Cardiac muscle cell (in vitro differentiated cells and primary cell): Measurements from ENCODE around the gene CYFIP2. TPM values are rescaled to one million over a fixed set of nuclear protein-coding genes. Genes with fewer than 3 reads are reported as not detected.

ENCODE experiments used
- DNase-seq, 2 donors: peaks; one replicate each; pipeline versions ENCODE4 v3.0.0 to v3.0.0-alpha.2; 2010 to 2017; ENCODE audit warnings: low read depth in 1 of 2, low spot score in 1 of 2
- H3K27ac ChIP-seq: fragments of 200-600 bp; sonication (generic); 2 replicates; pipeline ENCODE4 v1.5.1; 2016
- H3K27me3 ChIP-seq: fragments of 200-600 bp; sonication (generic); 2 replicates; pipeline ENCODE4 v1.6.0; 2016; ENCODE audit warnings: control low read depth
- H3K36me3 ChIP-seq: fragments of 200-600 bp; sonication (generic); 2 replicates; pipeline ENCODE4 v1.5.1; 2016; ENCODE audit warnings: control low read depth
- H3K4me1 ChIP-seq: fragments of 200-600 bp; sonication (generic); 2 replicates; pipeline ENCODE4 v1.8.1; 2017; ENCODE audit warnings: low read depth, mild to moderate bottlenecking, mixed run types
- H3K4me3 ChIP-seq: fragments of 200-600 bp; sonication (generic); 2 replicates; pipeline ENCODE4 v1.5.1; 2016; ENCODE audit warnings: mild to moderate bottlenecking
- H3K9me3 ChIP-seq: fragments of 200-600 bp; sonication (generic); 2 replicates; pipeline ENCODE4 v1.5.1; 2017; ENCODE audit warnings: low read depth, mild to moderate bottlenecking, control low read depth
- CTCF ChIP-seq: IDR thresholded peaks from 2 replicates; pipeline ENCODE4 v1.5.1; 2012; ENCODE audit warnings: low read depth, mild to moderate bottlenecking, low read length
- polyA plus RNA-seq: library from polyadenylated mRNA; unstranded; fragments of >200 nt; fragmentation: Nextera tagmentation; extraction: Ambion mirVana; gene quantifications from 2 replicates; pipeline ENCODE4 v1.2.1, GENCODE V29; 2016
- total RNA-seq: library from RNA; depleted of rRNA; stranded (reverse); fragments of >200 nt; gene quantifications from 2 replicates; pipeline ENCODE4 v1.2.3, GENCODE V29; 2016

Gene CYFIP2
- total and polyA plus RNA-seq, 2 experiments from 2014 or later, result 126 to 299 TPM

DNA sequence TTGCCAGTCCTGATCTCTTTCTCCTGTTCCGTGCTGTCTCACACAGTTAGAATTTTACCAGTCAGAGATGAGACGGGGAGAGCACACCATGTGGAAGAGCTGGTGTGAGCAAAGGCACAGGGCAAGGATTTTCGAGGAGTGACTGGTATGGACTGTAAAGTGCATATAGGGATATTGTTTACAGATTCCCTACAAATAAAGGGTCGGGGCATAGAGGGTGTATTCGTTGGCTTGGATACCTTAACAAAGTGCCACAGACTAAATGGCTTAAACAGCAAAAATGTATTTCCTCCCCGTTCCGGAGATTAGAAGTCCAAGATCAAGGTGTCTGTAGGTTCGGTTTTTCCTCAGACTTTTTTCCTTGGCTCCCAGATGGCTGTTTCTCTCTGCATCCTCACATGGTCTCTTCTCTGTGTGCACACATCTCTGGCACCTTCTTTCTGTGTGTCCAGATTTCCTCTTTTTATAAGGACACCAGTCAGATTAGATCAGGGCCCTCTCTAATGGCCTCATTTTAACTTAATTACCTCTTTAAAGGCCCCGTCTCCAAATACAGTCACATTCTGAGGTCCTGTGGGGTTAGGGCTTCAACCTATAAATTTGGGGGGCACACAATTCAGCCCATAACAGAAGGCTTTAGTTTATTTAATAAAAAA, 23.4 kb downstream of the CYFIP2 start:
- TF ChIP-seq CTCF, result no peak
- Histone ChIP-seq H3K27ac (peak overlapping the region; percentile 96), H3K36me3 (peaks cover 15% of the 10 kb centered on the region)

DNA sequence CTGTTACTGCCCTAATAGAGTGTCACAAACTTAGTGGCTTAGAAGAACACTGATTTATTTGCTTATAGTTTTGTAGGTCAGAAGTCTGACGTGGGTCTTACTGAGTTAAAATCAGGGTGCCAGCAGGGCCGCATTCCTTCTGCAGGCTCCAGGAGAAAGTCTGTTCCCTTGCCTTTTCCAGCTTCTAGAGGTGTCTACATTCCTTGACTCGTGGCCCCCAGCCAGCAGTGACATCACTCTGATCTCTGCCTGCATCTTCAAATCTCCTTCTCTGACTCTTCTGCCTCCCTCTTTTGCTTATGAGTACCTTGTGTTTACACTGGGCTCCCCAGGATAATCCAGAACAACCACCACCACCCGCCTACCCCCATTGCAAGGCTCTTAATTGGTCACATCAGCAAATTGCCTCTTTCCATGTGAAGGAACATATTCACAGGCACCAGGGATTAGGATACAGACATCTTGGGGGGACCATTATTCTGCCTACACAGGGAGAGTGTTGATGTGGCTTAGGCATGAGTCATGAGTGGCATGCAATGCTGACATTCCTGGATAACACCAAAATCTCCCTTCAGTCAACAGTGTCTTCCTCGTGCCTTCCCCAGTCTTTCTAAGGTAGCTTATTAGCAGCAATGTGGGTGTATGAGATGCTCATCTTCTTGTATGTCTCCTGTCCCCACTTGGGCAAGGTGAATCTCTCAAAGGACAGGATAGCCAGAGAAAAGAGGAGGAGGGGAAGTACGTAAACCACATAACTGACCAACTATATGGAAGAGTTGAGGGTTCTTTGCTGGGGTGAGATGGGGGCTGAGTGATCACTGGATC, 24.4 kb downstream of the CYFIP2 start:
- peaks cover 21% of the 10 kb centered on the region for H3K36me3 ChIP-seq
- H3K4me1 ChIP-seq, result peaks cover 55% of the 10 kb centered on the region
- DNase-seq, result peak in 1 of 2 donors; percentile 36
- no peak for TF ChIP-seq CTCF
- peak overlapping the region; percentile 96 for H3K27ac ChIP-seq
- H3K27me3 ChIP-seq, result no peaks in the 10 kb centered on the region
- no peak overlapping the region for H3K4me3 ChIP-seq
- no peaks in the 10 kb centered on the region for H3K9me3 ChIP-seq

More for the DNA sequence above, 23.4 kb downstream of the CYFIP2 start:
- no peak for DNase-seq
- Histone ChIP-seq H3K4me1 (peaks cover 66% of the 10 kb centered on the region), H3K27me3 (no peaks in the 10 kb centered on the region), H3K4me3 (no peak overlapping the region), H3K9me3 (no peaks in the 10 kb centered on the region)

GRCh38 chr5:157290981-157291711, 25.2 kb downstream of the CYFIP2 start:
- DNase-seq, result peak; percentile 31 to 49
- TF ChIP-seq CTCF, result no peak
- peak overlapping the region; percentile 96 for H3K27ac ChIP-seq

GRCh38 chr5:157292599-157292998, 26.7 kb downstream of the CYFIP2 start:
- TF ChIP-seq CTCF, result no peak
- H3K27me3 ChIP-seq, result no peaks in the 10 kb centered on the region
- H3K36me3 ChIP-seq, result peaks cover 29% of the 10 kb centered on the region
- no peak overlapping the region for H3K27ac ChIP-seq
- DNase-seq, result peak in 1 of 2 donors; percentile 17
- no peak overlapping the region for H3K4me3 ChIP-seq
- no peaks in the 10 kb centered on the region for H3K9me3 ChIP-seq
- H3K4me1 ChIP-seq, result peaks cover 37% of the 10 kb centered on the region

More at GRCh38 chr5:157290981-157291711, 25.2 kb downstream of the CYFIP2 start:
- Histone ChIP-seq H3K9me3 (no peaks in the 10 kb centered on the region), H3K4me3 (no peak overlapping the region), H3K4me1 (peaks cover 48% of the 10 kb centered on the region), H3K36me3 (peaks cover 28% of the 10 kb centered on the region), H3K27me3 (no peaks in the 10 kb centered on the region)

DNA sequence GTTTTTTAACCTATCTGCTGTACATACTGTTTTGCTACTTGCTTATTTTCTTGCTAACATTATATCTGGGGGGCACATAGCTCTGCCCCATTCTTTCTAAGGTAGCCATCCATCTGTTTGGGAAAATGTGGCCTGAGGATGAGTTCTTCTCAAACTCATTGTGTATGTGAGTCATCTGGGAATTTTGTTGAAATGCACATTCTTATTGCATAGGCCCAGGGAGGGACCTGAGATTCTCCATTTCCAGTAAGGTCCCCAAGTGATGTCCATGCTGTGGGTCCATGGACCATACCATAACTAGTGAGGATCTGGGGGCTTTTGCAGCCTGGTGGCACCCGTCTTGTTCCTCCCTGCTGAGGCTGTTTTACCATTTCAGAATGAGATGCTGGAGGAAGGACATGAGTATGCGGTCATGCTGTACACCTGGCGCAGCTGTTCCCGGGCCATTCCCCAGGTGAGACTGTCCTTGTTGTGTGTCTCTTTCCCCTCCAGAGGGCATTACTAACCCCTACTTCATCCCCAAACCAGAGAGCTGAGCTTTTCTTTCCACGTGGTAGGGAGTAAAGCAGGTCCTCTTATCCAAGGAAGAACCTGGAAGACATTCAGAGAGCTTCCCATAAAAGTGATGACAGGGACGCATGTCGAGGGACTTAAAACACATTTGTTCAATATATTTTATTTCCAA, 28.6 kb downstream of the CYFIP2 start:
- Histone ChIP-seq H3K36me3 (peaks cover 30% of the 10 kb centered on the region), H3K9me3 (no peaks in the 10 kb centered on the region), H3K4me3 (no peak overlapping the region), H3K4me1 (peaks cover 18% of the 10 kb centered on the region), H3K27me3 (no peaks in the 10 kb centered on the region), H3K27ac (no peak overlapping the region)
- TF ChIP-seq CTCF, result no peak
- no peak for DNase-seq
